MCF 10A (cell line): Measurements from ENCODE around the gene EMILIN2. TPM values are rescaled to one million over a fixed set of nuclear protein-coding genes. Genes with fewer than 3 reads are reported as not detected.
A peak's percentile ranks its signal among the peaks of the same experiment; 100 is the strongest.
"Not testable (repeated sequence)": the region's sequence is repeated elsewhere in the genome, so short reads cannot be mapped to it uniquely, and the experiment has no call there.

Experiments
- Bru-seq: library from RNA; stranded (reverse); fragments of 400-500 nt; gene quantifications from one replicate; lab custom pipeline; 2021; lab: Mats Ljungman, UMichigan
- BruChase-seq, 2 experiments: library from RNA; stranded (reverse); fragments of 400-500 nt; gene quantifications; one replicate each; lab custom pipeline; 2021; lab: Mats Ljungman, UMichigan
- BruUV-seq: library from RNA; stranded (reverse); fragments of 400-500 nt; replicated peaks from 2 replicates; lab custom pipeline; 2021; lab: Mats Ljungman, UMichigan
- CTCF ChIA-PET: fragments of 300-600 bp; sonication (Branson Sonifier 250); formaldehyde crosslinking; extraction: SDS; loops from one replicate; lab custom pipeline; 2021; ENCODE audit warnings: antibody characterized with exemption, inconsistent platforms; lab: Yijun Ruan, JAX
- POLR2A ChIA-PET: fragments of 300-600, 350-650 bp; sonication (Branson Sonifier 250); formaldehyde crosslinking; extraction: SDS; loops from one replicate; lab custom pipeline; 2020; ENCODE audit warnings: antibody characterized with exemption, inconsistent platforms; lab: Yijun Ruan, JAX
- DNase-seq: peaks from one replicate; pipeline ENCODE4 v3.0.0-alpha.2; 2018; ENCODE audit not compliant: unreplicated experiment
- H3K27ac Mint-ChIP-seq: one replicate; pipeline ENCODE4 v1.8.0; 2022; ENCODE audit warnings: mild to moderate bottlenecking, low read depth, mixed read lengths; ENCODE audit not compliant: unreplicated experiment
- H3K27me3 Mint-ChIP-seq: one replicate; pipeline ENCODE4 v1.8.0; 2022; ENCODE audit warnings: mixed read lengths; ENCODE audit not compliant: insufficient read depth, unreplicated experiment
- H3K36me3 Mint-ChIP-seq: one replicate; pipeline ENCODE4 v1.8.0; 2022; ENCODE audit warnings: mild to moderate bottlenecking, moderate library complexity, mixed read lengths; ENCODE audit not compliant: insufficient read depth, unreplicated experiment
- H3K4me1 Mint-ChIP-seq: one replicate; pipeline ENCODE4 v1.8.0; 2022; ENCODE audit warnings: mixed read lengths; ENCODE audit not compliant: insufficient read depth, unreplicated experiment
- H3K4me3 Mint-ChIP-seq: one replicate; pipeline ENCODE4 v1.8.0; 2022; ENCODE audit warnings: mild to moderate bottlenecking, moderate library complexity, mixed read lengths; ENCODE audit not compliant: unreplicated experiment
- H3K9me3 Mint-ChIP-seq: one replicate; pipeline ENCODE4 v1.8.0; 2022; ENCODE audit warnings: mixed read lengths; ENCODE audit not compliant: unreplicated experiment
- CTCF ChIP-seq: fragments of 200-600 bp; IDR thresholded peaks from one replicate; pipeline ENCODE4 v1.8.0; 2022; ENCODE audit warnings: antibody characterized with exemption, mild to moderate bottlenecking; ENCODE audit not compliant: unreplicated experiment
- intact Hi-C: fragments of 100-400 bp; cut with micrococcal nuclease; formaldehyde crosslinking; loops from 2 replicates; pipeline ENCODE4 v1.14.1; 2022
- long read RNA-seq: library from polyadenylated mRNA; stranded (forward); transcript quantifications from one replicate; pipeline ENCODE4 v2.0.0, GENCODE V29; 2022
- total RNA-seq: library from RNA; stranded (reverse); gene quantifications from 2 replicates; pipeline ENCODE4 v1.2.3, GENCODE V29; 2022

Gene EMILIN2
- not detected in 2 replicates for total RNA-seq
- Bru-seq, nascent RNA: percentile 3 among the genes with signal in this experiment
- percentile 1 among the genes with signal in this experiment for BruChase-seq, experiment 1, labeled RNA remaining after a 6-hour chase
- BruChase-seq, experiment 2, labeled RNA remaining after a 2-hour chase: percentile 6 among the genes with signal in this experiment
- long read RNA-seq: 0 reads

DNA sequence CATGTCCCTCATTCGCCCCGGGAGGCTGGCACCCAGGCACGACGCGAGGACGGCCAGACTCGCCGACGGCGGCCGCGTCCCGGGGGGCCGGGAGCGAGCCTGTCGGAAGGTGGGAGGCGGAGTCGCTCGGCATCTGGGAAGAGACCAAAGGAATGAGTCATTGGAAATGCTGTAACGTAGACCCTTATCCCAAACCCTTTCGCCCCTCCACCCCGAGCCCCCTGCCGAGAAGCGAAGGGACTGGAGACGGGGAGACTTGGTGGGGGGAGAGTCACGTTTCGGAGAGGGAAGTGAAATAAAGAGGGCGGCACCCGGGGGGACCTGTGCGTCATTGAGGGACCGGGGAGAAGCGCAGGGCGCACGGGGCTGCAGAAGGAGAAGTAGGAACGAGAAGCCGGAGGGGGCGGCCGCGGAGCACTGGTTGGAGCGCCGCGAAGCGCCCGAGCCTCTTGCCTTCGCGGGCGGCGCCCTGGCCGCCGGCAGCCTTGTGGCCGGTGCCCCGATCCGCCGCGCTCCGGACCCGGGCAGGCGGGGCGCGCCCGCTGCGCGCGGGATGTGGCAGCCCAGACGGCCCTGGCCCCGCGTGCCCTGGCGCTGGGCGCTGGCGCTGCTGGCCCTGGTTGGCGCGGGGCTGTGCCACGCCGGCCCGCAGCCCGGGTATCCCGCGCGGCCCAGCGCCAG lies at the start of gene EMILIN2:
TSS of gene EMILIN2 (plus strand) at position 371 of the 681 bp plus-strand sequence. CDS start at position 554, 183 bp downstream.
- intact Hi-C loops: no loop called here
- CTCF ChIA-PET: no interaction called here
- BruUV-seq: no TSS peak
- POLR2A ChIA-PET: no interaction called here
- Mint-ChIP-seq H3K27me3 (no peaks in the 10 kb centered on the region), H3K9me3 (no peaks in the 10 kb centered on the region), H3K4me1 (peaks cover 11% of the 10 kb centered on the region), H3K4me3 (peak within 1 kb of the TSS; percentile 45), H3K36me3 (no peaks in the 10 kb centered on the region), H3K27ac (no peak within 1 kb of the TSS)
- DNase-seq: no peak
- no peak for TF ChIP-seq CTCF

GRCh38 chr18:2797951-2798350 lies 48.9 kb upstream of the EMILIN2 start:
- no peaks in the 10 kb centered on the region for H3K9me3 Mint-ChIP-seq
- intact Hi-C loops: no loop called here
- no peak overlapping the region for H3K27ac Mint-ChIP-seq
- BruUV-seq: no TSS peak
- no peaks in the 10 kb centered on the region for H3K4me1 Mint-ChIP-seq
- CTCF ChIA-PET: no interaction called here
- no peak for DNase-seq
- H3K27me3 Mint-ChIP-seq: no peaks in the 10 kb centered on the region
- POLR2A ChIA-PET: no interaction called here
- no peak for TF ChIP-seq CTCF
- no peak overlapping the region for H3K4me3 Mint-ChIP-seq
- peaks cover 61% of the 10 kb centered on the region for H3K36me3 Mint-ChIP-seq

- Mint-ChIP-seq H3K4me3 (no peak overlapping the region), H3K9me3 (no peaks in the 10 kb centered on the region), H3K27ac (peak overlapping the region; percentile 1), H3K36me3 (peaks cover 52% of the 10 kb centered on the region), H3K27me3 (no peaks in the 10 kb centered on the region), H3K4me1 (no peaks in the 10 kb centered on the region)
- ChIA-PET CTCF (no interaction called here), POLR2A (interaction anchor here (0.6 kb wide), 1 partner anchor 83 kb away, joined by 3 read pairs; no protein-coding TSS in a partner anchor)
- no peak for TF ChIP-seq CTCF
- no peak for DNase-seq
- BruUV-seq: no TSS peak
- intact Hi-C loops: no loop called here
These were observed 47.4 kb upstream of the EMILIN2 start for GRCh38 chr18:2799369-2799768.

DNA sequence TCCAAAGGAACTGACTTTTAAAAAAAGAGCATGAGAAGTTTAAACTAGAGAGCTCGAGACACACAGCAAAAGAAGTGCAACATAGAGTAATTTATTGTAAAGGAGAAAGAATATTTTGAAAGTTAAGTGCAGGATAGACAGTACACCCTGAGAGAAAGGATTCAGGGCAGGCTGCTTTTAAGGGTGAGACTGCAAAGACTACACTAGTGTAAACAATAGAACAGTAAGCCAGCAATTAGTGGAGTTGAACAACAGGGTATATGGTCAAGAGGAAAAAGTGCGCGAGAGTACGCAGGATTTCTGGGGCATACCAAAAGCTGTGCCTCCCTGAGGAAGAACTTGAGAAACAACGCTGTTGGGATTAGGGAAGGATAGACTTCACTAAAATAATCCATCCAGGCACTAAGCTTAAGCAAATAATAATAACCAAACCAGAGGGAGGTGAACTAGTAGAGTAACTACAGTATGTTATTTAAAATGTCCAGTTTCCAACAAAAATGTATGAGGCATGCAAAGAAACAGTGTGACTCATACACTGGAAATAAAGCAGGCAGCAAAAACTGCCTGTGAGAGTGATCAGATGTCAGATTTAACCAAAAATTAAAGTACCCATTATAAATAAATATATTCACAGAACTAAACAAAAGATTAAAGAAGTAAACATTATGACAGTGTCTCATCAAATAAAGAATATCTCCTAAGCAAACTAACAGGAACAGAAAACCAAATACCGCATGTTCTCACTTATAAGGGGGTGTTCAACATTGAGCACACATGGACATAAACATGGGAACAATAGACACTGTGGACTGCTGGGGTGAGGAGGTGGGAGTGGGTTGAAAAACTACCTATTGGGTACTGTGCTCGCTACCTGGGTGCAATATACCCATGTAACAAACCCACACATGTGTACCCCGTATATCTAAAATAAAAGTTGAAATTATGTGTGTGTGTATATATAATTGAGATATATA lies 40.5 kb upstream of the EMILIN2 start:
- peaks cover 16% of the 10 kb centered on the region for H3K36me3 Mint-ChIP-seq
- TF ChIP-seq CTCF: no peak
- H3K9me3 Mint-ChIP-seq: peaks cover 11% of the 10 kb centered on the region
- H3K27me3 Mint-ChIP-seq: no peaks in the 10 kb centered on the region
- no peak overlapping the region for H3K27ac Mint-ChIP-seq
- no peaks in the 10 kb centered on the region for H3K4me1 Mint-ChIP-seq
- CTCF ChIA-PET: no interaction called here
- intact Hi-C loops: no loop called here
- no TSS peak for BruUV-seq
- POLR2A ChIA-PET: interaction anchor here (0.6 kb wide), 1 partner anchor 74 kb away, joined by 3 read pairs; no protein-coding TSS in a partner anchor
- no peak overlapping the region for H3K4me3 Mint-ChIP-seq
- DNase-seq: no peak

DNA sequence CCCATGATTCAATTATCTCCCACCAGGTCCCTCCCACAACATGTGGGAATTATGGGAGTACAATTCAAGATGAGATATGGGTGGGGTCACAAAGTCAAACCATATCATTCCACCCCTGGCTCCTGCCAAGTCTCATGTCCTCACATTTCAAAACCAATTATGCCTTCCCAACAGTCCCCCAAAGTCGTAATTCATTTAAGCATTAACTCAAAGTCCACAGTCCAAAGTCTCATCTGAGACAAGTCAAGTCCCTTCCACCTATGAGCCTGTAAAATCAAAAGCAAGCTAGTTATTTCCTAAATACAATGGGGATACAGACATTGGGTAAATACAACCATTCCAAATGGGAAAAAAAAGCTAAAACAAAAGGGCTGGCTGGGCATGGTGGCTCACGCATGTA lies 38.2 kb upstream of the EMILIN2 start:
- H3K4me3 Mint-ChIP-seq, H3K27me3 Mint-ChIP-seq, CTCF ChIA-PET, DNase-seq, H3K27ac Mint-ChIP-seq, intact Hi-C loops, H3K4me1 Mint-ChIP-seq, H3K36me3 Mint-ChIP-seq: not testable (repeated sequence)
- POLR2A ChIA-PET: interaction anchor here (0.5 kb wide), 1 partner anchor 33 kb away, joined by 3 read pairs; no protein-coding TSS in a partner anchor
- H3K9me3 Mint-ChIP-seq: peaks cover 28% of the 10 kb centered on the region
- TSS peak; percentile 4 for BruUV-seq
